Ishikawa (cell line): ENCODE results near the gene HK3.

Experiments
- CEBPB ChIP-seq: IDR thresholded peaks from 2 replicates; pipeline ENCODE4 v1.6.1; 2012
- CREB1 ChIP-seq: IDR thresholded peaks from 2 replicates; pipeline ENCODE4 v1.6.1; 2012; ENCODE audit warnings: low read depth
- EP300 ChIP-seq: IDR thresholded peaks from 2 replicates; pipeline ENCODE4 v1.6.1; 2012; ENCODE audit warnings: borderline replicate concordance
- FOXM1 ChIP-seq: IDR thresholded peaks from 2 replicates; pipeline ENCODE4 v1.6.1; 2012; ENCODE audit warnings: low read depth, borderline replicate concordance
- MAX ChIP-seq: IDR thresholded peaks from 2 replicates; pipeline ENCODE4 v1.6.1; 2012
- RAD21 ChIP-seq: IDR thresholded peaks from 2 replicates; pipeline ENCODE4 v1.6.1; 2012; ENCODE audit warnings: low read depth
- USF1 ChIP-seq: IDR thresholded peaks from 2 replicates; pipeline ENCODE4 v1.6.1; 2012
- YY1 ChIP-seq: IDR thresholded peaks from 2 replicates; pipeline ENCODE4 v1.6.1; 2012; ENCODE audit warnings: low read depth
- ZBTB7A ChIP-seq: IDR thresholded peaks from 2 replicates; pipeline ENCODE4 v1.6.1; 2012; ENCODE audit warnings: low read depth

- TF ChIP-seq EP300 (no peak), RAD21 (no peak), CREB1 (no peak), FOXM1 (no peak), ZBTB7A (no peak), MAX (no peak), YY1 (no peak), CEBPB (no peak), USF1 (no peak)
Observed at GRCh38 chr5:176847148-176847547, 52.0 kb downstream of the HK3 start.
